HG03064 (cell line): ENCODE data around the gene ARPP19.
"Not testable (repeated sequence)": the region's sequence is repeated elsewhere in the genome, so short reads cannot be mapped to it uniquely, and the experiment has no call there.

ENCODE experiments used
- ATAC-seq: cut with Tn5 transposase; IDR thresholded peaks from one replicate; pipeline ENCODE4 v1.9.1; 2021; ENCODE audit warnings: low read depth; ENCODE audit not compliant: unreplicated experiment

ARPP19 gene

DNA sequence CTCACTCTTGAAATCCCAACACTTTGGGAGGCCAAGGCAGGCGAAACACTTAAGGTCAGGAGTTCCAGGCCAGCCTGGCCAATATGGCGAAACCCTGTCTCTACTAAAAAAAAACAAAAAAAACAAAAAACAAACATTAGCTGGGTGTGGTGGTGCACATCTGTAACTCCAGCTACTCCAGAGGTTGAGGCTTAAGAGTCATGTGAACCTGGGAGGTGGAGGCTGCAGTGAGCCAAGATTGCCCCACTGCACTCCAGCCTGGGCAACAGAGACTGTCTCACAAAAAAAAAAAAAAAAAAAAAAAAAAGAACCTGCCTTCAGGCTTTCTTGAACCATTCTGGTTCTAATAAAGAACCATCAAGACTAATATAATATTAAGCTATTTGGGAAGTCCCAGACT is 16.5 kb downstream of the ARPP19 start:
- no peak for ATAC-seq

DNA sequence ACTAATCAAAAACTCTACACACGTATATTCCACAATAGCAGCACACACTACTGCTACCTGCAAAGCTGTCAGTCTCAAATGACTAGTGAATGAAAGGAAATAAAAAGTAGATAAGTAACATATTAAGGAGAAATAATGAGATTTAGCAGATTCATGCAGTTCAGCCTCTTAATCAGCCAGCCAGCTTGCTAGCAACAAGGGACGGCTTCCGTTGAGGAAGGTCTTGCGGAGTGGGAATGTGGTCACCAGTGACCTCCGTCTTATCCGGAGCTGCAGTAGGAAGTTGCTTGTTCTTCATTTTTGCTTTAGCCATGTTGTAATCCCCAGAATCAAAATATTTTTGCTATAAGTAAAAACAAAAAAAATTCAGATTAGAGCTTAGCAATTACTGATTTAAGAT is 17.1 kb downstream of the ARPP19 start:
- ATAC-seq = no peak

DNA sequence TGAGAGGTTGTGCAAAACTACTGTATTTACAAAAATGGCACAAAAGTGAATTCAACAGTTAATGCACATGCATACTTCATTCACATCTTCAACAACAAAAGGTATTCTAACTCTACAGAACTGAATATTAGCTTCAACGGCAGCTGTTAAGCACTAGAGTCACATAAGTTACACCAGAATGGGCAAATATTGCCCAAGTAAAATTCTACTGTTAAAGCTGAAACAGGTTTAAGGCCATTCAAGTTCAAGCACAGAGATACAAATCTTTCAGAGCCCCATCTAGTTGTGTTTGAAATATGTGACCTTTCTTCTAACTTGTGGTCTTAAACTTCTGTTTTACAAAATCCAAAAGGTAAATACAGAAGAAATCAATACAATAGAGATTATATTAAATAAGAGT is 17.6 kb downstream of the ARPP19 start:
- not testable (repeated sequence) for ATAC-seq

DNA sequence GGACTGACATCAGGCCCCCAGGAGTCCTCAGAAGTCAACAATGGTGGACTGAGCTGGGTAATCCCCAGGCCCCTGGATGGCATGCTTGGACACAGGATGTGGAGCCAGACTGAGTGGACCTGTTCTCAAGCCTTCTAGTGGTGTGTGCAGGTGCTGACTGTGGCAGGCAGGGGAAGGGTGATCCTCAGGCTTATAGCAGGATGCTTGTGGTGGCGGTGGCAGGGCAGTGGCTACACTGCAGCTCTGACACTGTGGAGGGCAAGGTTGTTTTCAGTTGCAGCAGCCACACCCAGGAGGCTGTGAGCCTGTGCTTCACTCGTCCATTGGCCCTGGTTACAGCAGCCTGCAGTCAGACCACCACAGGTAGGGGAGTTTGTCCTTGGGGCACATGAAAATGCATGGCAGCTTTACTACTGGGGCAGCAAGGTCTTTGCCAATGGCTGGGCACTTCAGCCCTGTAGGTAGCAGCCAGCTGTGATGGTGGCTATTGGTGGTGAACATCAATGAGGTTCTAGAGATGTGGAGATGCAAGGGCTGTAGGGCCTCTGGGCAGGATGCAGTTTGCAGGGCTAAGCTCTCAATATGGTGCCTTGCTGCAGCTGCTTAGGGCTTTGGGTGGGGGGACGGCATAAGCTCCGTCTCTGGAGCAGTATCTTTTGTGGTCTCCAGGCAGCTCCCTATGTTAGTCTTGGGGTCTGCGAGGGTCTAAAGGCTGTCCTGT is 22.6 kb downstream of the ARPP19 start:
- ATAC-seq = no peak

DNA sequence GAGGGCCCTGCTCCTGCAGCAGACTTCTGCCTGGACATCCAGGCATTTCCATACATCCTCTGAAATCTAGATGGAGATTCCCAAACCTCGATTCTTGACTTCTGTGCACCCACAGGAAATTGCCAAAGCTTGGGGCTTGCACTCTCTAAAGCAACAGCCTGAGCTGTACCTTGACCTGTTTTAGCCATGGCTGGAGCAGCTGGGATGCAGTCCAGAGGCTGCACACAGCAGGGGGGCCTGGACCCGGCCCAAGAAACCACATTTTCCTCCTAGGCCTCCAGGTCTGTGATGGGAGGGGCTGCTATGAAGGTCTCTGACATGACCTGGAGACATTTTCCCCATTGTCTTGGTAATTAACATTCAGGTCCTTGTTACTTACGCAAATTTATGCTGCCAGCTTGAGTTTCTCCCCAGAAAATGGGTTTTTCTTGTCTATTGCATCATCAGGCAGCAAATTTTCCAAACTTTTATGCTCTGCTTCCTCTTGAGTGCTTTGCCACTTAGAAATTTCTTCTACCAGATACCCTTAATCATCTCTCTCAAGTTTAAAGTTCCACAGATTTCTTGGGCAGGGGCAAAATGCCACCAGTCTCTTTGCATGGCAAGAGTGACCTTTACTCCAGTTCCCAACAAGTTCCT is 28.3 kb downstream of the ARPP19 start:
- no peak for ATAC-seq

DNA sequence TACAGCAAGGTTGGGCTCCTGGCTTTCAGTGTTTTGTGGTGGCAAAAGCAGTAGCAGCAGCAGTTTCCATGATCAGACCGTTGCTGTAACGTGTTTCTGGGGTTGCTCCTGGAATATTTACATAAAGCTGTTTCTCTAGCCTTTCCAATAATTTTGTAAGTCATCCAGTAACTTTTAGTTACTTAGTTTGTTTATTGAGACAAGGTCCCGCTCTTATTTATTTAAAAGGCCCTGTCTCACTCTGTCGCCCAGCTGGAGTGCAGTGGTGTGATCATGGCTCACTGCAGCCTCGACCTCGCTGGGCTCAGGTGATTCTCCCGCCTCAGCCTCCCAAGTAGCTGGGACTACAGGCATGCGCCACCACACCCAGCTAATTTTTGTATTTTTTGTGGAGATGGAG is 31.4 kb downstream of the ARPP19 start:
- ATAC-seq = no peak

DNA sequence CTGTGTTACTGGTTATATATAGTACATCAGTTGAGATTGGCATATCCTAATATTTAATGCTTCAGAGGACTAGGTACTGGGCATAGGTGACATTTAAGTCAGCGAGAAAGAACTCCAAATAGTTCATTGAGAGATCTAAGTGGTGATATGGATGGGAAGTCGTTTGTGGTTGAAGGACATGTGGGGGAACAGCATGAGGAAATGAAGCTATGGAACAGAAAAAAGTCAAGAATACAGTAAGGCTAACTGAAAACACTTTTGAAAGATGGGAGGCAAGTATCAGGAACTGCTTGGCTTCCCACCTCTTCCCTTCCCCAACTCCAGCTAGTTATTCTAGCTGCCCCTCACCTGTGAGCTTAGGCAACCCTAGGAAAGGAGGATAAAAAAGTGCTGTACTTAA is 36.4 kb downstream of the ARPP19 start:
- no peak for ATAC-seq

DNA sequence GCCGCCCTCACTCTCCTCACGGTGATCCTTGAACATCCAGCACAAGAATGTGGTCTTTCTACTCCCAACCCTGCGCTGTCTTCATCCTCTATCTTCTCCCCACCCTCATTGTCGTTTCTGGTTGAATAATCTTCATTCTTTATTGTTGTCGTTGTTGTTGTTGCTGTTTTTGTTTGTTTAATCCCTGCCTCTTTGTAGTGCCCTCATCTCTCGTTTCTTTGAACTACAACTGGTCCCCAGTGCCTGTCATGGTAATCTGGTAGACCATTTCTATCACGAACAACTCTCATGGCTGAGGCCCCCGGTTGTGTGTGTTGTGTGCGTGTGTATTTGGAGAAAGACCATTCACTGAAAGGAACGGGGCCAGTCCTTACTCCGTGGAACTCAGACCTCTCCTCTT is 38.9 kb downstream of the ARPP19 start:
- no peak for ATAC-seq

DNA sequence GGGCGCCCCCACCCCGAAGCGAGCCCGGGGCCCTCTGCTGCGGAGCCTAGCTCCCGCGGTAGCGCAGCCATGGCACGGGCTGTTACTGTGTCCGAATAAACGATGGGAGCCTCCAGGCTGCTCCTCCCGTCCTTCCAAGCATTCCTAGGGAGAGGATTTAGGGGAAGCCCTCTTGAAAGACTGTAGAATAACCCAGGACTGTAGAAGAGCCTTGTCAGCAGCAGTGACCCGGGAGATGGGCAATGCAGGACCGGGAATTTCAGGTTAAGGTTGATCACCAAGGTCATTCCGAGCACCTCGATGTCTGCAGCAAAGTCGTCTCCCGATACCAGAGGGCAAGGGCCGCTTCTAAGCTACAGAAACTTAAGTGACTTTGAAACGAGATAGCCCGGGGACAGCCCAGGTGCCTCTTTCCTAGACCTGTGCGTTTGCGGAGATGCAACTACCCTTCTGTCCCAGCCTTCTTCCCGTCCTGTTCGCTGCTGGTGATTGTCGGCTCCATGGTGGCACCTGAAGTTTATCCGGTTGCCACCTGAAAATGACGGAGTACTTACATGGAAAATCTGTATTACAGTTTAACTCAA is 39.4 kb downstream of the ARPP19 start:
- peak; percentile 11 for ATAC-seq

DNA sequence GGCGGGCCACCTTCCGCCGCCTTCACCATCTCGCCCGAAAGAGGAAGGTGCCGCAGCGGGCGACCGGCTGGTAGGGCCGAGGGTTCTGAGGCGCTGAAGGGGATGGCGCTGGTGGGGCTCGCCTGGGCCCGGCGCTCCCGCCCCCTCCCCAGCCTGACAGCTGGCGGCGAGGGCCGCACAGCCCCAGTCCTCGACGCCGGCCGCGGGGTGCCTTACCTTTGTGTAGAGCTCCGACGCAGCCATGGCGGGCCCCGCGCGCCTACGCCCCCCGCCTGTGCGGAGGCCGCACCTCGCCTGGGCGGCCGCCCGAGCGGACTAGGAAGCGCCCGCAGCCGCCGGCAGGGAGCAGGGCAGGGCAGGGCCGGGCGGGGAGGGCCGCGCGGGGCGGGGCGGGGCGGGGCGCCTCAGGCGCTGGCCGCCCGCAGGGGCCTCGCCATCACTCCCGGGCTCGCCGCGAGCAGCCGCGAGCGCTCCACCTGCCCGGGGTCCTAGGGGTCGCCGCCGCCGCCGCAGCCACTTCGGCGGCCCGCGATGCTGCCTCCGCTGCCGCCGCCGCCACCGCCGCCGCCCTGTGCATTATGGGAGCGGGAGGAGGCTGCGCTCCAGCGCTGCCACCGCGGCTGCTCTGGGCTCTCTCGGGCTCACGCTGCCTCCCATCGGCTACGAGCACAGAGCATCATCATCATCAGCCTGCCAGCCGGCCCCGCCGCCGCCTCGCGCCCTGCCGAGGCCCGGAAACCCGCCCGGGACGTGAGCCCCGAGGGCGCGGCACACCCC is 40.1 kb downstream of the ARPP19 start, which contains the start of gene MYO5A:
Gene MYO5A, minus strand, starts transcription at position 317 of the 777 bp plus-strand sequence. Its CDS starts 74 bp downstream, at position 243.
- ATAC-seq = peak; percentile 79

DNA sequence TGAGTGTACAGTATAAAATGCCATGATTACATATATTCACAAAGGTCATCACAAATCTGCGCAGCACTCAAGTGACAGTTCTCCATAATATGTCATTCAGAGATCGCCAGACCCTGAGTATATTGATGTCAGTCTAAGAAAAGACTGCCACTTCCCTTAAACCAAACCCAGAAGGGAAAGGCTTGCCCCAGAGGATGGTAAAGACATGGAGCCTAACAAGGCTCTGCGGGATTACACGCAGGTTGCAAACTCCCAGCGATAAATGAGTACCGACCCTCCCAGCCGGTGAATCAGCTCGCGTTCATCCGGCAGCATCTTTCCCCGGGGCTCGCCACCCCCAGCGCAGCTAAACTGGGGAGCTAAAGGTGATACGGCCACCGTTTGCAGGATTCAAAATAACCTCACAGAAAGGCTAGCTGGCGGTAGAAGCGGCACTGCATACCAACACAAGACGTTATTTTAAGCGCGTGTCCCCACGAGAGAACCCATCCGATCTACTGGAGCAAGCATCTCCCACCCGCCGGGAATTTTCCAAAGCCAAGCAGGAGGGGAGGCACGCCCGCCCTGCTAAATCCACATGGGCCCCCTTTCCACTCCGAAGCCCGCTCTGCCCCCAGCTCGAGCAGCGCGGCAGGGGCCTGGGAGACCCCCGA is 40.8 kb downstream of the ARPP19 start:
- ATAC-seq = no peak

DNA sequence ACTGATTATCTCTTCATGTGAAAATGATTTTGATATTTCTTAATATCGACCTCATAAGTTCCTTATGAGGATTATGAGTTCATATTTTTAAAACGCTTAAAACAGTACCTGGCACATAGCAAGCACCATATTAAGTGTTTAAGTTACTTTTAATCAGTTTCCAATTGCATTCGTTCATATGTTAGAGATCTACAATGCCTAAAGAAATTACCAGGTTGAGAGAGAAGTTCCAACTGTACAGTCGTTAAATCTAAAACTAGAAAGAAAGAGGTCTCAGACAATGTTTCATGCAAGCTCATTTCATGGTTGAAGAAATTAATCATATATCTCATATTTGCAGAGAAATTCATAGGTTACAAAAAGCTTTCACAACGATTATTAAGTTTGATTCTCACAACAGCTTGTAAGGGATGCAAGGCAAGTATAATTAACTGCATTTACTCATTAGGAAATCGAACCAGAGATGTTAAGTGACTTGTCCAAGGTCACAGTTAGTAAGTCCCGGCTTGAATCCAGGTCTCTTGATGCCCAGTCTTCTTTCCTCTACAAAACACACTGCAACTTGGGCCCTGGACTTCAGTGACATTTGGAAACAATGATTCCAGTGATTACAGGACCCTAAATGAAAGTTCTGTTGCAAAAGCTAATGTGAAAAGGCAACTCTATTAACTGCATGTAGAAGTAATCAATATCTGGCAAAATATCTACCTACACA is 41.5 kb downstream of the ARPP19 start:
- no peak for ATAC-seq

DNA sequence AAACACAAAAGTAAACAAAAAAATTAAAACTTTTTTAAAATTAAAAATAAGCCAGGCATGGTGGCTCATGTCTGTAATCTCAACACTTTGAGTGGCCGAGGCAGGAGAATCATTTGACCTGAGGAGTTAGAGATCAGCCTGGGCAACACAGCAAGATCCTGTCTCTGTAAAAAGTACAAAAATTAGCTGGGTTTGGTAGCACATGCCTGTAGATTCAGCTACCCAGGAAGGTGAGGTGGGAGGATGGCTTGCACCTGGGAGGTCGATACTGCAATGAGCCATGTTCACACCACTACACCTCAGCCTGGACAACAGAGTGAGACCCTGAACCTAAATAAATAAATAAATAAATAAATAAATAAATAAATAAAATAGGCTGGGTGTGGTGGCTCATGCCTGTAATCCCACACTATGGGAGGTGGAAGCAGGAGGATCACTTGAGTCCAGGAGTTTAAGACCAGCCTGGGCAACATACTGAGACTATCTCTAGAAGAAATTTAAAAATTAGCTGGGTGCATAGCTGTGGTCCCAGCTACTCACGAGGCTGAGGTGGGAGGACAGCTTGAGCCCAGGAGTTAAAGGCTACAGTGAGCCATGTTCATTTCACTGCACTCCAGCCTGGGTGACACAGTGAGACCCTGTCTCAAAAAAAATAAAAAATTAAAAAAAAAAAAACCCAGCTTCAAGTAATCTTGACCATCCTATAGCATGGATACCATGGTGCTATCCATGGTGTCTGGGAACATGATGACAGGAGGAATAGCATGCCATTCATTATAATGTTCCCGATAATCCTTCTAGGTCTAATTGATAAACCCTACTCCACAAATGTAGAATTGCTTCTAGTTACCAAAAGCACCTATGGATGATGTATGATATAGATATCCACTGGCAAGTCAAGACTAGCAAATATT is 44.4 kb downstream of the ARPP19 start:
- no peak for ATAC-seq

DNA sequence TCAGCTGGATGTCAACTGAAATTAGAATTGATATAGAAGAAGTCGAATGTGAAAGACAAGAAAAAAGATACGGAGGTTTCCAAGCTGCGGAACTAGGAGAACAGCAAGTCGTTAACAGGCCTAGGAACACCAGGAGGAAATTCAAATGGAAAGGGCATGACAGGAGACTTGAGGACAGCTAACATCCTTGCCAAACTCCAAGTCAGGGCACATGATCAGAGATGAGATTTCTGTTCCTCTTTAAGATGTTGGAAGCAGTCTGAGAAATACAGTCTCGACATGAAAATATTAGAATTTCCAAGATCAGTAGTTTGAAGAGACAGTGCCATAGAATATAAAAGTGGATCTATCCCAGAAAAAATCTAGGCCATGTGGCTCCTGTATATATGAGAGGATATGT is 45.2 kb downstream of the ARPP19 start:
- no peak for ATAC-seq

DNA sequence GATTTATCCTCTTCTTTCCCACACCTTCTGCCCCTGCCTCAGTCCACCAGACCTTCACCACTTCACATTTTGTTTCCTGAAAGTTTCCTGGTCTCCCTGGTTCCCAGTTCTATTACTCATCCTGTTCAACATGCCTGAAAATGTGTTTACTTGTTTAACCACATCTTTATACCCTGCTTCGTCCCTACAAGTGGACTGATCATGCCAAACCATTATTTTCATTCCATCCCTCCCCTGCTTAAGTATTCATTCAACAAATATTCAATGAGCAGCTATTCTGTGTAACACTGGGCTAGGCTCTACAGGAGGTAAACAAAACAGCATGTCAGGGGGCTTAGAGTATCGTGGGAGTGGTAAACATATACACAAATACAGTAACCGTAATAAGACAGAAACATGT is 45.6 kb downstream of the ARPP19 start:
- no peak for ATAC-seq

DNA sequence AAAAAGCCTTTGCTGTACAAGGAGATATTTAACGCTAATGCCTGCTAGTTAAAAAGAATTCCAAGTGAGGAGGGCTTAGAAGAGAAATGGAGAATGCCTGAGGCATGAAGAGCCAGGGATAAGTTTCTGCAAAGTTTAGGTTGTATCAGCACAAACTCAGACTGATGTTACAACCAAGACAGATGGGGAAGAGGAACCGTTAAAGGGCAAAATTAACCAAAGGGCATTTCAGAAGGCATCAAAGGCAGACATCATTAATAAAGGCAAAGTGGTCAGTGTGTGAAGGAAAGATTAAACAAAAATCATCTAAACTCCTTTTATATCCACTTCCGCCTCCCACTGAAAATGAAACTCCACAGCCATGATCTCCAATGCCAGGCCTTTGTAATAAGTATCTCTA is 47.1 kb downstream of the ARPP19 start:
- no peak for ATAC-seq

DNA sequence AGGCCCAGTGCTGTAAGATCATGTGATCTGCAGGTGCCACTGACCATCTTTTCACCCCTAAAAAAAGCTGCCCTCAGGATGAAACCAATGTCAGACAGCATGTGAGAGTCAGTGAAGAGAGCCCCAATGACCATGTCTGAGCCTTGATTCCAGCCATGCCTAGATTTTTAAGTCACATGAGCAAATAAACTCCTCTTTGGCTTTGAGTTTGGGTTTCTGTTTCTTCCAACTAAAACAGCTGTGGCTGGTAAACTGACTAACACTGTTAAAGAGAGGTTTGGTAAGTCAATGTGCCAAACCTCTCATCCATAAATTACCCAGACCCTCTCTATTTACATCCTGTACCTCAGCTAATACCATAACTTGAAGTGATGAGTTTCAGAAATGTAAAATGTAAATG is 48.4 kb downstream of the ARPP19 start:
- ATAC-seq = no peak

DNA sequence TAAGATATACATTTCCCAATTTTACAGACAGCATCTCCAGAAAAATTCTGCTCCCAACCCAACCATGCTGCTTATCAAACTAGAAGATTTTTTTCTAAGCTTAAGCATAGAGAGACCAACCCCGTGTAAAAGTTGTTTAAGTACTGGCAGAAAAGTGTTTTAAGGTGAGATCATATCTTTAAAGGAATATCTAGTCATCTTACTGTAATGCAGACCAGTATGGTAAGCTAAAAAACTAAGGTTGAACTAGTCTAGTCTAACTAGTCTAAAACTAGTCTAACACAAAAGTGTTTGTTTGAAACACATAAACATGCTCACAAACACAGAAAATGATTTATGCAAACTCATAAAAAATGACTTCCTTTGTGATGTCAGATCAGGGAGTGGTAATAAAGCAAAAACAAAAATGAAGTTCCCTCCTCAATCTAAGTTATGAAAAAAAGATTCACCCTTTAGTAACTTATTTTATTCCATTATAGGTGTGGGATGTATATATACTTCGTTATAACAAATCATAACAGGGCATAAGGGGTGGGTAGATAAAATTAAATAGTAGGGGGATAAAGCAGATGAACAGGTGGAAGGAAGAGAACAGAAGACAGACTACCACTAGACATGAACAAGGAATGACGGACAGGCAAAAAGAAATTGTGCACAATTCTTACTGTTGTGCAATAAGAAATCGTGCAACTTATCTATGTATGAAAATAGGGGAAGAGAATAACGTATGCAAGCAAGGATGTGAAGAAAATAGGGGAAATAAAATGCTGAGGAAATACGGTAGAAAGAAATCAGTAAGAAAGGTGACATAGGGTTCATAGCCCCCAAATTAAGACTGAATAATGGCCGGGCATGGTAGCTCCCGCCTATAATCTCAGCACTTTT is 50.1 kb downstream of the ARPP19 start:
- ATAC-seq = no peak
